ENCODE data around the gene ESPN.

ESPN gene

DNA sequence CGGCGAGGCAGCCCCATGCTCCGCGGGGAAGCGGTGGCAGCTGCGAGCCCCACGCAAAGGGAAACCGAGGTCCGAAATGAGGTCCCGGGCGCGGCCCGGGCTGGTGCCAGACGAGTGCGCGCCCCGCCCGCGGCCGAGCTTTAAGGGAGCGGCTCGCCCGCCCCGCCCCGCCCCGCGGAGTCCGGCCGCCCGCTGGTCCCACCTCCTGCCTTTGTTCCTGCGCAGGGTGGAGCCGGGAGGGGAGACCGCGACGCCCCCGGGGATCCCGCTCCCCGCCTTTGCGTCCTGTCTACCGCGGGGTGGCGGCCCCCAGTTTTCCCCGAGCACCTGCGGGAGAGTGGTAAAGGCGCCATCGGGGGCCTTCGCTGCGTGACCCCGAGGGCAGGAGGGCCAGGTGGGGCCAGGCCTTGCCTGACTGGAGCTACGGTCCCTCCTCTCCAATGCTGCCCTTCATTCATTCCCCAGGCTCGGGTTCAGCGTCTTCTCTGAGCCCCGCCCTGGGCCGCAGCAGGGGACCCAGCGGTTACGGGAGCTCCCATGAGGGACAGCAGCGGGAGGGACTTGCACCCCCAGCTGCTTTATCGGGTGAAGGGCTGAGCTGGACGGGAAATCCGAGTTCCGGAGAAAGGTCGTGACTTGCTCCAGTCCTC lies 4.6 kb upstream of the ESPN start, which contains the start of gene HES2:
Gene HES2 (minus strand): TSS at position 116 of the 650 bp plus-strand sequence. CDS start 99 bp downstream, at position 17.
- Histone ChIP-seq H3K9me2 (replicated peaks; ENCODE audit: low read depth, low read length) (no peaks in the 10 kb centered on the region), H3K4me1 (ENCODE audit: insufficient read depth, low read length, poor library complexity, severe bottlenecking) (no peaks in the 10 kb centered on the region), H3K9me3 (ENCODE audit: insufficient read depth, low read depth, low read length) (no peaks in the 10 kb centered on the region), H3K36me3 (ENCODE audit: insufficient read depth, low read length) (no peaks in the 10 kb centered on the region), H3K4me2 (ENCODE audit: low read depth, low read length, poor library complexity, severe bottlenecking) (no peak within 1 kb of the TSS), H3K9ac (ENCODE audit: low read depth, low read length, poor library complexity, severe bottlenecking) (no peak within 1 kb of the TSS), H3F3A (ENCODE audit: low read depth) (no peaks in the 10 kb centered on the region), H3K79me2 (ENCODE audit: insufficient read depth, low read length) (no peaks in the 10 kb centered on the region), H3K4me3 (ENCODE audit: low read length, poor library complexity, severe bottlenecking) (no peak within 1 kb of the TSS), H2AFZ (ENCODE audit: low read length) (no peak within 1 kb of the TSS), H3K27me3 (ENCODE audit: insufficient read depth, low read length, poor library complexity, severe bottlenecking) (no peaks in the 10 kb centered on the region), H4K20me1 (ENCODE audit: insufficient read depth, low read length, poor library complexity, severe bottlenecking) (no peaks in the 10 kb centered on the region)
- TF ChIP-seq, protein P1, sequence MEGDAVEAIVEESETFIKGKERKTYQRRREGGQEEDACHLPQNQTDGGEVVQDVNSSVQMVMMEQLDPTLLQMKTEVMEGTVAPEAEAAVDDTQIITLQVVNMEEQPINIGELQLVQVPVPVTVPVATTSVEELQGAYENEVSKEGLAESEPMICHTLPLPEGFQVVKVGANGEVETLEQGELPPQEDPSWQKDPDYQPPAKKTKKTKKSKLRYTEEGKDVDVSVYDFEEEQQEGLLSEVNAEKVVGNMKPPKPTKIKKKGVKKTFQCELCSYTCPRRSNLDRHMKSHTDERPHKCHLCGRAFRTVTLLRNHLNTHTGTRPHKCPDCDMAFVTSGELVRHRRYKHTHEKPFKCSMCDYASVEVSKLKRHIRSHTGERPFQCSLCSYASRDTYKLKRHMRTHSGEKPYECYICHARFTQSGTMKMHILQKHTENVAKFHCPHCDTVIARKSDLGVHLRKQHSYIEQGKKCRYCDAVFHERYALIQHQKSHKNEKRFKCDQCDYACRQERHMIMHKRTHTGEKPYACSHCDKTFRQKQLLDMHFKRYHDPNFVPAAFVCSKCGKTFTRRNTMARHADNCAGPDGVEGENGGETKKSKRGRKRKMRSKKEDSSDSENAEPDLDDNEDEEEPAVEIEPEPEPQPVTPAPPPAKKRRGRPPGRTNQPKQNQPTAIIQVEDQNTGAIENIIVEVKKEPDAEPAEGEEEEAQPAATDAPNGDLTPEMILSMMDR (conservative IDR thresholded peaks at IDR 0.05; ENCODE audit: low read length), result no peak
- TF ChIP-seq EZH2phosphoT487 (IDR thresholded peaks at IDR 0.05; ENCODE audit: borderline replicate concordance), result no peak

DNA sequence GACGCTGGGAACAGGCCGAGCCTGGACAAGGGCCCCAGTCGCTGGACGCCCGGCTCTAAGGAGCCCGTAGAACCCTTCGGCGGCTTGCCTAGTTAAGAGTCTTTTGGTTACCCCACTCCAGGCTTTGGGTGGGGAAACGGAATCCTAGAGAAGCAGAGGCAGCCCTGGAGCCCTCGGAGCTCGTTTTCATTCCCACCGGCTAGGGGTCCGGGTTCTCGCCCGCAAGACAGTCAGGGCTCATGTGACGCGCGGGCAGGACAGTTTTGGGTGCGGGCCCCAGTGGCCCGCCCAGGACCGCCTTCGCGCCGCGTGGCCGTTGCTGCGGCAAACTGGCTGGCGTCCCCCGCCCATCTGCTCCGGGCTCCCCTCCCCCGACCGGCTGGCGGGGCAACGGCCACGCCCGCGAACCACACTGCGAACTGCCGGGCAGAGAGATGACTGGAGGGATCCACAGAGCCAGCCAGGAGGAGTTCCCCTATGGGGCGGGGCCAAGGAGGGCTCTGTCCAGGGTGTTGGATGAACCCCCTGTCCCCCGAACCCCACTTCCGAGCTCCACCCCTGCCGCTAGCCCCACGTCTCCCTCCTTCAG lies 4.0 kb upstream of the ESPN start:
- no peaks in the 10 kb centered on the region for H3K9me3 ChIP-seq (ENCODE audit: insufficient read depth, low read depth, low read length)
- H2AFZ ChIP-seq (ENCODE audit: low read length), result no peak overlapping the region

DNA sequence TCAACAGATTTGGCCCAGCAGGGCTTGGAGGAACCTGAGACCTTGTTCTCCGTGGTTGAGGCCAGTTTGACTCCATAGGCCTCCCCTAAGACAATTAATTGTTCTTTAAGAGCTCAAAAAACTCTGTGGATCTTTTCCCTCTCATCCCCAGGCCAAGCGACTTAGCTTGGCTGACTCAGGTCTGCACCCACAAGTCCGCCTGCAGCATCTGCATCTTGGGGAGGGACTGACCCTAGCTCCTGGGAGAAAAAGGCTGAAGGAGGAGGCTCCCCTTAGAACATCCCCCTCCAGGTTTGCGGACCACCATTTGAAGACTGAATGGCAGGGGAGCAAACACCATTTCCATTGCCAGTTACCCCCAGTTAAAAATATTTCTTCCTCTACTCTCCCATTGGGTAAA lies 3.3 kb upstream of the ESPN start:
- Histone ChIP-seq H2AFZ (ENCODE audit: low read length) (no peak overlapping the region), H3K79me2 (ENCODE audit: insufficient read depth, low read length) (no peaks in the 10 kb centered on the region), H3K4me2 (ENCODE audit: low read depth, low read length, poor library complexity, severe bottlenecking) (no peak overlapping the region), H3F3A (ENCODE audit: low read depth) (no peaks in the 10 kb centered on the region), H3K27me3 (ENCODE audit: insufficient read depth, low read length, poor library complexity, severe bottlenecking) (no peaks in the 10 kb centered on the region), H3K9ac (ENCODE audit: low read depth, low read length, poor library complexity, severe bottlenecking) (no peak overlapping the region), H3K4me1 (ENCODE audit: insufficient read depth, low read length, poor library complexity, severe bottlenecking) (no peaks in the 10 kb centered on the region), H3K9me2 (replicated peaks; ENCODE audit: low read depth, low read length) (no peaks in the 10 kb centered on the region), H3K36me3 (ENCODE audit: insufficient read depth, low read length) (no peaks in the 10 kb centered on the region), H4K20me1 (ENCODE audit: insufficient read depth, low read length, poor library complexity, severe bottlenecking) (no peaks in the 10 kb centered on the region), H3K4me3 (ENCODE audit: low read length, poor library complexity, severe bottlenecking) (no peak overlapping the region), H3K9me3 (ENCODE audit: insufficient read depth, low read depth, low read length) (no peaks in the 10 kb centered on the region)
- TF ChIP-seq, protein P1 (conservative IDR thresholded peaks at IDR 0.05; ENCODE audit: low read length), result no peak
- TF ChIP-seq EZH2phosphoT487 (IDR thresholded peaks at IDR 0.05; ENCODE audit: borderline replicate concordance), result no peak

More for the DNA sequence above, 4.0 kb upstream of the ESPN start:
- no peak overlapping the region for H3K9ac ChIP-seq (ENCODE audit: low read depth, low read length, poor library complexity, severe bottlenecking)
- H3F3A ChIP-seq (ENCODE audit: low read depth), result no peaks in the 10 kb centered on the region
- H3K9me2 ChIP-seq (replicated peaks; ENCODE audit: low read depth, low read length), result no peaks in the 10 kb centered on the region
- H3K4me1 ChIP-seq (ENCODE audit: insufficient read depth, low read length, poor library complexity, severe bottlenecking), result no peaks in the 10 kb centered on the region
- no peaks in the 10 kb centered on the region for H3K36me3 ChIP-seq (ENCODE audit: insufficient read depth, low read length)
- H4K20me1 ChIP-seq (ENCODE audit: insufficient read depth, low read length, poor library complexity, severe bottlenecking), result no peaks in the 10 kb centered on the region
- no peak overlapping the region for H3K4me3 ChIP-seq (ENCODE audit: low read length, poor library complexity, severe bottlenecking)
- H3K4me2 ChIP-seq (ENCODE audit: low read depth, low read length, poor library complexity, severe bottlenecking), result no peak overlapping the region
- H3K79me2 ChIP-seq (ENCODE audit: insufficient read depth, low read length), result no peaks in the 10 kb centered on the region
- H3K27me3 ChIP-seq (ENCODE audit: insufficient read depth, low read length, poor library complexity, severe bottlenecking), result no peaks in the 10 kb centered on the region
- TF ChIP-seq, protein P1 (conservative IDR thresholded peaks at IDR 0.05; ENCODE audit: low read length), result no peak
- no peak for TF ChIP-seq EZH2phosphoT487 (IDR thresholded peaks at IDR 0.05; ENCODE audit: borderline replicate concordance)

Data from Loucy (cell line).